Colonic mucosa (tissue), 4 donors: ENCODE data around the gene YIPF2. TPM values are rescaled to one million over a fixed set of nuclear protein-coding genes. Genes with fewer than 3 reads are reported as not detected.
A peak's percentile ranks its signal among the peaks of the same experiment; 100 is the strongest.
"Not testable (repeated sequence)": the region's sequence is repeated elsewhere in the genome, so short reads cannot be mapped to it uniquely, and the experiment has no call there.

Experiments used
- DNase-seq: peaks from one replicate; pipeline ENCODE4 v3.0.0-alpha.2; 2020
- H3K27ac ChIP-seq: fragments of 200-600 bp; one replicate; pipeline ENCODE4 v1.8.0; 2021
- H3K27me3 ChIP-seq: fragments of 200-600 bp; one replicate; pipeline ENCODE4 v1.8.0; 2021
- H3K36me3 ChIP-seq: fragments of 200-600 bp; one replicate; pipeline ENCODE4 v1.8.0; 2021
- H3K4me1 ChIP-seq: fragments of 200-600 bp; one replicate; pipeline ENCODE4 v1.8.0; 2021; ENCODE audit warnings: mild to moderate bottlenecking
- H3K4me3 ChIP-seq: fragments of 200-600 bp; one replicate; pipeline ENCODE4 v1.8.0; 2021
- H3K9ac ChIP-seq, 2 donors: one replicate each; pipeline ENCODE4 v1.7.0; 2013; ENCODE audit warnings: control low read depth in 2 of 2, low read depth in 2 of 2, low read length in 2 of 2
- H3K9me3 ChIP-seq: fragments of 200-600 bp; one replicate; pipeline ENCODE4 v1.8.0; 2021
- intact Hi-C: fragments of 100-400 bp; cut with DNase I; formaldehyde crosslinking; loops from one replicate; pipeline ENCODE4 v1.14.1; 2022
- total RNA-seq, 2 donors: library from RNA; stranded (reverse); fragmentation: NEBNext Ultra II Directional in 1 of 2; extraction: Animal tissue kit (Norgen Biotek cat#: 25700) in 1 of 2; gene quantifications; one replicate each; pipeline ENCODE4 v1.2.1, GENCODE V29; 2021
- TF ChIP-seq, protein P1 (sequence below): fragments of 200-600 bp; IDR thresholded peaks from one replicate; pipeline ENCODE4 v1.8.0; 2022; ENCODE audit warnings: antibody characterized with exemption, mild to moderate bottlenecking
- donor health status: healthy.
- donor health status: DM: no; HTN: no; CAD: no.
- donor health status: DM: no; HTN: no; CAD: no.

Gene YIPF2
- total RNA-seq, 2 donors from 2014 or later = 64.4 to 71.3 TPM

DNA sequence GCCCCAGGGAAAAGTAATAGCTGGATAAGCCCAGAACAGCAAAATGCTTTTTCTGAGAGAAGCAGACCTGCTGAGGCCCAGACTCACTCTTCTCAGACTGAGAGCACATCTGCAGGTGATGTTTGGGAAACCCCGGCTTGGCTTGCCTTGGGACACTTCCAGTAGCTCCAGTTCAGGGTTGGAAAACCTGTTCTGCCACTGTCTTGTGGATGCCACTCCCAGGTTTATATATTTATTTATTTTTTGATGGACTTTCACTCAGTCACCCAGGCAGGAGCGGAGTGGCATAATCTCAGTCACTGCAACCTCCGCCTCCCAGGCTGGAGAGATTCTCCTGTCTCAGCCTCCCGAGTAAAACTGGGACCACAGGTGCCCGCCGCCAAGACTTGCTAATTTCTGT lies 24.4 kb upstream of the YIPF2 start:
- Histone ChIP-seq H3K4me3 (no peak overlapping the region), H3K36me3 (no peaks in the 10 kb centered on the region), H3K27me3 (no peaks in the 10 kb centered on the region), H3K9me3 (no peaks in the 10 kb centered on the region), H3K27ac (peak overlapping the region; percentile 70), H3K9ac (no peak overlapping the region), H3K4me1 (peaks cover 9% of the 10 kb centered on the region)
- DNase-seq = peak; percentile 89
- intact Hi-C loops = no loop called here
- TF ChIP-seq, protein P1, sequence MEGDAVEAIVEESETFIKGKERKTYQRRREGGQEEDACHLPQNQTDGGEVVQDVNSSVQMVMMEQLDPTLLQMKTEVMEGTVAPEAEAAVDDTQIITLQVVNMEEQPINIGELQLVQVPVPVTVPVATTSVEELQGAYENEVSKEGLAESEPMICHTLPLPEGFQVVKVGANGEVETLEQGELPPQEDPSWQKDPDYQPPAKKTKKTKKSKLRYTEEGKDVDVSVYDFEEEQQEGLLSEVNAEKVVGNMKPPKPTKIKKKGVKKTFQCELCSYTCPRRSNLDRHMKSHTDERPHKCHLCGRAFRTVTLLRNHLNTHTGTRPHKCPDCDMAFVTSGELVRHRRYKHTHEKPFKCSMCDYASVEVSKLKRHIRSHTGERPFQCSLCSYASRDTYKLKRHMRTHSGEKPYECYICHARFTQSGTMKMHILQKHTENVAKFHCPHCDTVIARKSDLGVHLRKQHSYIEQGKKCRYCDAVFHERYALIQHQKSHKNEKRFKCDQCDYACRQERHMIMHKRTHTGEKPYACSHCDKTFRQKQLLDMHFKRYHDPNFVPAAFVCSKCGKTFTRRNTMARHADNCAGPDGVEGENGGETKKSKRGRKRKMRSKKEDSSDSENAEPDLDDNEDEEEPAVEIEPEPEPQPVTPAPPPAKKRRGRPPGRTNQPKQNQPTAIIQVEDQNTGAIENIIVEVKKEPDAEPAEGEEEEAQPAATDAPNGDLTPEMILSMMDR = no peak

- no peak for DNase-seq
- TF ChIP-seq, protein P1 = no peak
- Histone ChIP-seq H3K27ac (no peak overlapping the region), H3K4me3 (no peak overlapping the region), H3K9ac (no peak overlapping the region), H3K36me3 (no peaks in the 10 kb centered on the region), H3K4me1 (peaks cover under 1% of the 10 kb centered on the region), H3K9me3 (no peaks in the 10 kb centered on the region), H3K27me3 (no peaks in the 10 kb centered on the region)
- intact Hi-C loops = loop anchor here (10.0 kb wide), 1 partner anchor 68 kb away; no protein-coding TSS in a partner anchor
Measured at GRCh38 chr19:10946958-10947657, 18.7 kb upstream of the YIPF2 start.

GRCh38 chr19:10945264-10945663 lies 16.8 kb upstream of the YIPF2 start:
- DNase-seq = no peak
- intact Hi-C loops = loop anchor here (10.0 kb wide), 1 partner anchor 70 kb away; no protein-coding TSS in a partner anchor
- Histone ChIP-seq H3K9me3 (no peaks in the 10 kb centered on the region), H3K27ac (no peak overlapping the region), H3K9ac (no peak overlapping the region), H3K27me3 (no peaks in the 10 kb centered on the region), H3K4me1 (no peaks in the 10 kb centered on the region), H3K36me3 (no peaks in the 10 kb centered on the region), H3K4me3 (no peak overlapping the region)
- TF ChIP-seq, protein P1 = no peak

DNA sequence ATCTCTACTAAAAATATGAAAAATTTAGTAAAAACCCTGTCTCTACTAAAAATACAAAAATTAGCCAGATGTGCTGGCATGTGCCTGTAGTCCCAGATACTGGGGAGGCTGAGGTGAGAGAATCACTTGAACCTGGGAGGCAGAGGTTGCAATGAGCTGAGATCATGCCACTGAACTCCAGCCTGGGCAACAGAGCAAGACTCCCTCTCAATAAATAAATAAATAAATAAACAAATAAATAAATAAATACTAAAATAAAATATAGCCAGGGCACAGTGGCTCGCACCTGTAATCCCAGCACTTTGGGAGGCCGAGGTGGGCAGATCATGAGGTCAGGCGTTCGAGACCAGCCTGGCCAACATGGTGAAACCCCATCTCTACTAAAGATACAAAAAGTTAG lies 15.0 kb upstream of the YIPF2 start:
- H3K4me1 ChIP-seq = not testable (repeated sequence)
- intact Hi-C loops = loop anchor here (10.0 kb wide), 1 partner anchor 71 kb away; no protein-coding TSS in a partner anchor

GRCh38 chr19:10941649-10942048 lies 13.2 kb upstream of the YIPF2 start:
- not testable (repeated sequence) for H3K9me3 ChIP-seq, H3K27ac ChIP-seq, DNase-seq, H3K9ac ChIP-seq, H3K27me3 ChIP-seq, H3K4me1 ChIP-seq, H3K4me3 ChIP-seq, H3K36me3 ChIP-seq
- intact Hi-C loops = loop anchor here (10.0 kb wide), 1 partner anchor 73 kb away; no protein-coding TSS in a partner anchor

More for the DNA sequence above, 15.0 kb upstream of the YIPF2 start:
- H3K9me3 ChIP-seq, H3K36me3 ChIP-seq, H3K27ac ChIP-seq, H3K4me3 ChIP-seq, DNase-seq, H3K9ac ChIP-seq, H3K27me3 ChIP-seq: not testable (repeated sequence)

DNA sequence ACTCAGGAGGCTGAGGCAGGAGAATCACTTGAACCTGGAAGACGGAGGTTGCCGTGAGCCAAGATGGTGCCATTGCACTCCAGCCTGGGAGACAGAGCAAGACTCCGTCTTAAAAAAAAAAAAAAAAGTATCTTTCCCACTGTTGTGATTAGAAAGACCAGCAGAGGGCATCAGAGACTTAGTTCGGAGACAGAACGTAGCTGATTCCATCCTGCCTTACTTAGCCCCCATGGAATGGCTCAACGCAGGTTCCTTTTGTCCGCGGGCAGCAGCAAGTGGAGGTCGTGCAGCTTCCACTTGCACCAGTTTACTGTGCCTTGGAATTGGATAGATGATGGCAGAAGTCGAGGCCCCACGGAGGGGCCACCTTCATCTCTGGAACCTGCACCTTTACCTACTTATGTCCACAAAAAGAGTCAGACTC lies 8.2 kb upstream of the YIPF2 start:
- TF ChIP-seq, protein P1 = peak; percentile 51
- no peaks in the 10 kb centered on the region for H3K9me3 ChIP-seq
- no peaks in the 10 kb centered on the region for H3K4me1 ChIP-seq
- intact Hi-C loops = no loop called here
- H3K27ac ChIP-seq = no peak overlapping the region
- no peaks in the 10 kb centered on the region for H3K27me3 ChIP-seq
- H3K9ac ChIP-seq = no peak overlapping the region
- peak; percentile 61 for DNase-seq
- no peak overlapping the region for H3K4me3 ChIP-seq
- H3K36me3 ChIP-seq = no peaks in the 10 kb centered on the region
